Lower leg skin (tissue), 3 donors: Measurements from ENCODE around the gene SCAMP5.

ENCODE experiments used
- CTCF ChIP-seq, 3 donors: fragments of 450-650 bp; IDR thresholded peaks; one replicate each; pipeline ENCODE4 v1.5.1; 2016; ENCODE audit warnings: antibody characterized with exemption in 3 of 3, mild to moderate bottlenecking in 3 of 3, moderate library complexity in 2 of 3
- POLR2A ChIP-seq, 2 donors: fragments of 450-650 bp; IDR thresholded peaks; one replicate each; pipeline ENCODE4 v1.6.1; 2016 to 2017; ENCODE audit warnings: antibody characterized with exemption in 2 of 2, mild to moderate bottlenecking in 1 of 2, moderate library complexity in 1 of 2

- TF ChIP-seq CTCF (IDR thresholded peaks at IDR 0.05) = no peak
- no peak for TF ChIP-seq POLR2A (IDR thresholded peaks at IDR 0.05)
Measured at GRCh38 chr15:75049392-75049791, 54.0 kb downstream of the SCAMP5 start.
